ENCODE data around the gene PYGB. TPM values are rescaled to one million over a fixed set of nuclear protein-coding genes. Genes with fewer than 3 reads are reported as not detected.

PYGB gene
- total and polyA plus RNA-seq, 2 experiments from 2014 or later: 45.3 to 61.1 TPM

GRCh38 chr20:25325073-25325472, 77.2 kb downstream of the PYGB start:
- peaks cover 3% of the 10 kb centered on the region for H3K4me1 ChIP-seq (ENCODE audit: insufficient read depth)
- no peaks in the 10 kb centered on the region for H3K9me2 ChIP-seq (replicated peaks; ENCODE audit: insufficient read depth)
- no peak overlapping the region for H2AFZ ChIP-seq
- no peaks in the 10 kb centered on the region for H3K27me3 ChIP-seq
- no peaks in the 10 kb centered on the region for H3K36me3 ChIP-seq (replicated peaks; ENCODE audit: insufficient read depth, low read depth)
- 74% methylated on average over 3 of the region's 3 CpGs for WGBS (ENCODE audit: low lambda C conversion rate, missing lambda C conversion rate)
- peaks cover 64% of the 10 kb centered on the region for H3K79me2 ChIP-seq
- H3K27ac ChIP-seq: no peak overlapping the region
- H3K4me2 ChIP-seq: no peak overlapping the region
- H3K9me3 ChIP-seq (ENCODE audit: low read depth): no peaks in the 10 kb centered on the region
- DNase-seq (ENCODE audit: low spot score): no peak
- no peak overlapping the region for H3K4me3 ChIP-seq
- peaks cover 2% of the 10 kb centered on the region for H4K20me1 ChIP-seq (ENCODE audit: insufficient read depth, poor library complexity, severe bottlenecking)
- no peak for TF ChIP-seq EZH2 (IDR thresholded peaks at IDR 0.05; ENCODE audit: borderline replicate concordance)

GRCh38 chr20:25325997-25326396, 78.1 kb downstream of the PYGB start:
- Histone ChIP-seq H3K27me3 (no peaks in the 10 kb centered on the region), H3K9me3 (ENCODE audit: low read depth) (no peaks in the 10 kb centered on the region), H3K4me1 (ENCODE audit: insufficient read depth) (peaks cover 3% of the 10 kb centered on the region), H3K4me3 (no peak overlapping the region), H3K9me2 (replicated peaks; ENCODE audit: insufficient read depth) (no peaks in the 10 kb centered on the region), H3K4me2 (no peak overlapping the region), H3K36me3 (replicated peaks; ENCODE audit: insufficient read depth, low read depth) (no peaks in the 10 kb centered on the region), H3K27ac (no peak overlapping the region), H2AFZ (no peak overlapping the region), H4K20me1 (ENCODE audit: insufficient read depth, poor library complexity, severe bottlenecking) (peaks cover 2% of the 10 kb centered on the region), H3K79me2 (peaks cover 58% of the 10 kb centered on the region)
- WGBS (ENCODE audit: low lambda C conversion rate, missing lambda C conversion rate): 49% methylated on average over 2 of the region's 2 CpGs
- no peak for DNase-seq (ENCODE audit: low spot score)
- no peak for TF ChIP-seq EZH2 (IDR thresholded peaks at IDR 0.05; ENCODE audit: borderline replicate concordance)
- no peak for TF ChIP-seq EZH2phosphoT487 (IDR thresholded peaks at IDR 0.05; ENCODE audit: low read depth, severe bottlenecking, unreplicated experiment)
- TF ChIP-seq CTCF (IDR thresholded peaks at IDR 0.05; ENCODE audit: poor library complexity): no peak

GRCh38 chr20:25327521-25328235, 79.8 kb downstream of the PYGB start:
- 73% methylated on average over 7 of the region's 7 CpGs for WGBS (ENCODE audit: low lambda C conversion rate, missing lambda C conversion rate)
- Histone ChIP-seq H3K36me3 (replicated peaks; ENCODE audit: insufficient read depth, low read depth) (no peaks in the 10 kb centered on the region), H3K4me2 (no peak overlapping the region)

More at GRCh38 chr20:25327521-25328235, 79.8 kb downstream of the PYGB start:
- H3K27me3 ChIP-seq: no peaks in the 10 kb centered on the region
- H4K20me1 ChIP-seq (ENCODE audit: insufficient read depth, poor library complexity, severe bottlenecking): peaks cover 2% of the 10 kb centered on the region
- no peak overlapping the region for H2AFZ ChIP-seq
- TF ChIP-seq EZH2phosphoT487 (IDR thresholded peaks at IDR 0.05; ENCODE audit: low read depth, severe bottlenecking, unreplicated experiment) (no peak), CTCF (IDR thresholded peaks at IDR 0.05; ENCODE audit: poor library complexity) (no peak), EZH2 (IDR thresholded peaks at IDR 0.05; ENCODE audit: borderline replicate concordance) (no peak)
- H3K27ac ChIP-seq: no peak overlapping the region
- H3K9me3 ChIP-seq (ENCODE audit: low read depth): no peaks in the 10 kb centered on the region
- H3K9me2 ChIP-seq (replicated peaks; ENCODE audit: insufficient read depth): no peaks in the 10 kb centered on the region
- peaks cover 52% of the 10 kb centered on the region for H3K79me2 ChIP-seq
- H3K4me1 ChIP-seq (ENCODE audit: insufficient read depth): peaks cover 3% of the 10 kb centered on the region
- DNase-seq (ENCODE audit: low spot score): no peak
- H3K4me3 ChIP-seq: no peak overlapping the region

Measured in hepatocyte (in vitro differentiated cells).